Fibroblast of peridontal ligament (primary cell): Measurements from ENCODE around the gene BIRC7.

Experiments
- DNase-seq: peaks from one replicate; pipeline ENCODE4 v3.0.0-alpha.2; 2010; ENCODE audit errors: extremely low read depth

Gene BIRC7

DNA sequence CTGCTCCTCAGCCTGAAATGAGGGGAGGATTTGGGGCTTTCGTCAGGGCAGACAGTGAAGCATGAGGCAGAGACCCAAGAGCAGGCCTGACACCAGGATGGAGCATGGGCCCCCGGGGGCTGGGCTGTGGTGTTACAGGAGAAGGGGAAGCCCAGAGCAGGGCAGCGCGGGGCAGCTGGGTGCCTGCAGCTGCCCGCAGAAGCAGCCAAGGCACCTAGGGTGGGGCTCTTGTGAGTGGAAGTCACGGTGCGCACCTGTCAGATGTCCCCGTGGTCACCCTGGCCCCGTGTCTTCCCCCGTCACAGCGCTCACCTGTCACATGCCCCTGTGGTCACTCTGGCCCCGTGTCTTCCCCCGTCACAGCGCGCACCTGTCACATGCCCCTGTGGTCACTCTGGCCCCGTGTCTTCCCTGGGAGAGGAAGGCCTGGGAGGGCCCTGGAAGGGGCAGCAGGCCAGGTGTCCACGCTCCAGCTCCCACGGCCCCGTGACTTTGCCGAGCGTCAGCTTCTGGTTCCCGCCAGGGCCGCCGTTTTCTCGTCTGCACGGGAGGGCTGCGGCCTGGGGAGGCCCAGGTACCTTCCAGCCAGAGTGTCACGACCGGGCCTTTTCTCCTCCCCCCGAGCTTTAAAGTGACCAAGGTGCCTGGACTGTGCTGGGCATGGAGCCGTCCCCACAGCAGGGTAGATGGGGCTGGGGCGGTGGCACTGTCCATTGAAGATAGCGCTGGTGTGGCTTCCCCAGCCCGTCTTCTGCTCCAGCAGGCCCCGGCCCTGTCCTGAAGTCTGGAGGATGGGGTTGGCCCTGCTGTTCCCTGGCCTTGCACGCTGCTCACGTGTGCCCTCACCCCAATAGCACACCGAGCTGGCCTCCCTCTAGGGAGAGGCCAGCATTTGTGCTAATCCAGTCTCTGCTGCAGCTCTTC lies 46.3 kb downstream of the BIRC7 start:
- DNase-seq = no peak

DNA sequence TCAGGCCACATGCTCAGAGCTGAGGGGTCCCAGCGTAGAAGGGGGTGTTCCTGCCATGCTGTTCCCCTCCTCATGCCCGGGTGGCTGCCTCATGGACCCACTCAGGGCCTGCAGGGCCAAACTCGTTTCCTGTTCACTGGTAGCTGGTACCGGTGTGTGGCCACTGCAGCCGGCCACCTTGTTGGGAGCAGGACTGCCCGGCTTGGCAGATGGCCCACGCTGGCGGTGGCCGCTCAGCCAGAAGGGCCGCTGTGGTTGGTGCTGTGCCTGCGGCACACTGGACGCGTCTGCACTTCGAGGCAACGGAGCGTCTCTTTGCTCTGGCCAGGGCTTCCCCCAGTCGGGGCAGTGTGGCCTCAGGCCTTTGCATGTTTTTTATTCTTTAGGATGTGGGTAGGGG lies 47.2 kb downstream of the BIRC7 start:
- DNase-seq = no peak

DNA sequence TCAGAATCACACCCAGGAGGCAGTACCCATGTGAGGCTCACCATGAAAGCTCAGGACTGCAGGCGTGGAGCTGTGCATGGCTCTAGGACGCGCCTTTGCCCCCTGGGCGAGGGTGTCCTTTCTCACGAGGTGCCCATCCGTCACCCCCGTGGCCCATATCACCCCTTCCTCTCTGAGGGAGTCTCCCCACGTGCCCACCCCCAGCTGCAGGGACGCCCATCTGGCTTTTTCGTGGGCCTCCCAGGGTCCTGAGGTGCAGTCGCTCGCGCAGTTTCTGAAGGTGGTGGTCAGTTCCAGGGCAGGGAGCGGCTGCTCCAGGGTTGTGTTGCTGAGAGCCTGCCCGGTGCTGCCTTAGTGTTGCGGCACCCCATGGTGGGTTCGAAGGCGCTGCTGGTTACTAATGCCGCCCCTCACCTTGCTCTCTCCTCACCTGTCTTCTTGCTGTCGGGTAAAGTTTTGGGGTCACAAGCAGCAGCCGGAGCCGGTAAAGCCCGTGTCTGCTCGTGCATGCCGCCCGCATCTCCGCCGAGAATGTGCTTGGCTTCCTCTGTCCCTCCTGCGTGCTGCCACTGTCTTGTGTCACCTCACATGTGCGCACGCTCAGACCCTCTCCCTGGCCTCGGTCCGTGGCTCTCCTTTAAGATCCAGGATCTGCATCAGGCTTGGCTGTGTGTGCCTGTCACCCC lies 47.8 kb downstream of the BIRC7 start:
- no peak for DNase-seq

DNA sequence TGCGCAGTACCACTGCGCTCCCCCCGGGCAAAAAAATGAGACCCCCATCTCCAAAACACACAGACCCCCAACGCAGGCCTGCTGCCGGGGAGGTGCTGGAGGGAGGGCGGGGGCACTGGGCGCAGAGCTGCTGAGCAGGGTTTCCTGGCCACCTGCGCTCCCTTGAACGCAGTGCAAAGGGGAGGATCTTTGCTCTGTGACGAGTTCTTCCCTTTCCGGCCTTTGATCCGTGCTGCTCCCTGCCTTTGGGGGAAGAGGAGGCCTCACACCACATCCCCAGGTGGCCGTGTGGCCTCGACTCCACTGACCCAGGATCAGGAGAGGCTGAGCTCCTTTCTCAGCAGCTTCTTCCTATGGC lies 48.4 kb downstream of the BIRC7 start:
- no peak for DNase-seq

DNA sequence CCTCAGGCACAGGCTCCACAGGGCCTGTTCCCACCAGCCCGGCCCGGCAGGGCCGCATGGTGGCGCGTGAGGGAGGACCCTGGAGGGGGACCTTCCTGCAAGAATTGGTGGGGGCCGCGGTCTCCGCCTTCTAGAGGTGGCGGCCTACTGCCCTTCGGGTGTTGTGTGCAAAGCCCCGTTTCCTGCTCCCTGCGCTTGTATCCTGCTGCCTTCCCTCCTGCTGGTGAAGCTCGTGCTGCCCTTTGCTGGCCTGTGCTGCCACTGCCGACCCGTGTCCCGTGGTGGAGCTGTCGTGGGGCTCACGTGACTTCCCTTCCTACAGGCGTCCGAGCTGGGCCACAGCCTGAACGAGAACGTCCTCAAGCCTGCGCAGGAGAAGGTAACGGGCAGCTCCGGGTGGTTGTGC lies 48.8 kb downstream of the BIRC7 start:
- DNase-seq = no peak

DNA sequence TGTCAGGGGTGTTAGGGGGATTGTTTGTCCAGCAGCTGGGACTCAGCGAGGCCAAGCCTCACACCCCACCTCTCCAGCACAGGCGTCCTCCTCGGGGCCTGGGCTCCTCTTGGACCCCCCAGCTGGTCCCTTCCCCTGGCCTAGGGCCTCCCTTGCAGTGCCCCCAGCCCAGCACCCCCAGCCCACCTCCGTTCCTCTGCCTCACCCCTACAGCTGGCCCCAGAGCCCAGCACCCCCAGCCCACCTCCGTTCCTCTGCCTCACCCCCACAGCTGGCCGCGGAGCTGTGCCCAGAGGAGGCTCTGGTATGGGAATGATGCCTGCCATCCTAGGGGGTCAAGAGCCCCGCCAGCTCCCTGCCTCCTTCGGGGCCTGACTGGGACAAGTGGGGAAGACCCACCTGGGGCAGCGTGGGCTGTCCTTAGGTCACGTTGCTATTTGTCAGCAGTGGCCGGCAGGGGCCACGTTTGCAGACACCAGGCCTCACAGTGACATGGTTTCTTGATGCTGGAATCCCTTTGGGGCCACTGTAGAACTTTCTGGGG lies 49.3 kb downstream of the BIRC7 start:
- no peak for DNase-seq

DNA sequence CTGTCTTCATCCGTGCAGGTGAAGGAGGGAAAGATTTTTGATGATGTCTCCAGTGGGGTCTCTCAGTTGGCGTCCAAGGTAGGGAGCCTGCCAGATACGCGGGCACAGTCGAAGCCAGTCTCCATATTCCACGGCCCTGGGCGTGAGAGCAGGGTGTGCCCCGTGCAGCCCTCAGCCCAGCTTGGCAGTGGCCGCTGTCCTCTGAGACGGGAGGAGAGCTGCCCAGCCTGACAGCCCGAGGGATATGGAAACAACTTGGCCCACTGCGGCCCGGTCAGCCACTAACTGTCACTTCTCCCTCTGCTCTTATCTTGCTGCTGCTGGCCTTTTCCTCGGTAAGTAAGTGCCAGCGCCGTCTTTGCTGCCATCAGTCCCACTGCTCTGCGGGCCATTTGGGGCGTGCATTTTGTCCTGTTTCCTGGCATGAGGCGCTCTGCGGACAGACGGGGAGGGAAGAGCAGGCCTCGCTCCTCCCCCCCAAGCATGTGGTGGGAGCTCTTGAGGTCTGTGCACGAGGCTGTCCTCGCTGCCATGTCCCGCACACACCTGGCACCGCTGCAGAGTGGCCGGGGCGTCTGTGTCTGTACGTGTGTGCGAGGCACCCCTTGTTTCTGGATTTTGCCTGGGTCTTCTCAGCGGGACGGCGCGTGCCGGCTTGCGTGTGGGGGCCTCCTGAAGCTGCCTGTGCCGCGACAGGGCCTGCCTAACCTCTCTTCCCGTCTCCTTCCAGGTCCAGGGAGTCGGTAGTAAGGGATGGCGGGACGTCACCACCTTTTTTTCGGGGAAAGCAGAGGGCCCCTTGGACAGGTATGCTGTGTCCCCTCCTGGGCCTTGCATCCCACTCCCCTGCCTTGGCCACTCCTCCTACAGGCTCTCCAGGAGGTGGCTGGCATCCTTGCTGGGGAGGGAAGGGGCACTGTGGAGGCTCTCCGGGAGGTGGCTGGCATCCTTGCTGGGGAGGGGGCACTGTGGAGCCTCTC lies 50.2 kb downstream of the BIRC7 start:
- no peak for DNase-seq

DNA sequence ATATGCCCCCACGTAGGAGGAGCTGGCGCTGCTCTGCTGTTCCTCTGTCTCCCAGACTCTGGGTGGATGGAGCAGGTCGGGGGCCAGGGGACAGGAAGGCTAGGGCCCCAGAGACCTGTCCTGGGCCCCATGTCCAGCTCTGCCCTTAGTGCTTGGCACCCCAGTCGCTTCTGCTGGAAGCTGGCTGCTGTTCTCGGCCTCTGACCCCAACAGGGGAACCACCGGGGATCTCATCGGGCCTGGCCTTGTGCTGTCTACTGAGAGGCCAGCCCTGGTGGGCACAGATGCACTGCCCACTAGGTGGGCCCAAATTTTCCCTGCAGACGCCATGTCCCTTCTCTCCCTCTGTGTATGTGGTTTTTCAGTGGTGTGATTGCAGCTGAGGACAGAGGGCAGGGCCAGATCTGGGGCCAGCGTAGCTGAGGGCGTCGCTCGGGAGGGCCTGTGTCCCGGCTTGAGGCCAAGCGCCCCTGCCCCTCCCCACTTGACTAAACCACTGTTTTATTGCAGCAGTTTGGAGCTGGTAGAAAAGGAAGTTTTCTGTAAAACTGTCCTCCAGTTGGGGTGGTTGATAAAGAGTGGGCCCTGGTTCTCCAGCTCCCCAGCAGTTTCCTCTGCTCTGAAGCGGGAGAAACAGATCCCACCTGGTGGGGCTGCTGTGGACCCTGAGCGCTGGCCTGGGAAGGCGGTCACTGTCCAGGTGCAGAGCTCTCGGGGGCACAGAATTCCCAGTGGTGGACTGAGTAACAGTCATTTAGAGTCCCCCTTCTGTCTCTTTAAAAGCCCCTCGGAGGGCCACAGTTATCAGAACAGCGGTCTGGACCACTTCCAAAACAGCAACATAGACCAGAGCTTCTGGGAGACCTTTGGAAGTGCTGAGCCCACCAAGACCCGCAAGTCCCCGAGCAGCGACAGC lies 51.3 kb downstream of the BIRC7 start:
- no peak for DNase-seq

DNA sequence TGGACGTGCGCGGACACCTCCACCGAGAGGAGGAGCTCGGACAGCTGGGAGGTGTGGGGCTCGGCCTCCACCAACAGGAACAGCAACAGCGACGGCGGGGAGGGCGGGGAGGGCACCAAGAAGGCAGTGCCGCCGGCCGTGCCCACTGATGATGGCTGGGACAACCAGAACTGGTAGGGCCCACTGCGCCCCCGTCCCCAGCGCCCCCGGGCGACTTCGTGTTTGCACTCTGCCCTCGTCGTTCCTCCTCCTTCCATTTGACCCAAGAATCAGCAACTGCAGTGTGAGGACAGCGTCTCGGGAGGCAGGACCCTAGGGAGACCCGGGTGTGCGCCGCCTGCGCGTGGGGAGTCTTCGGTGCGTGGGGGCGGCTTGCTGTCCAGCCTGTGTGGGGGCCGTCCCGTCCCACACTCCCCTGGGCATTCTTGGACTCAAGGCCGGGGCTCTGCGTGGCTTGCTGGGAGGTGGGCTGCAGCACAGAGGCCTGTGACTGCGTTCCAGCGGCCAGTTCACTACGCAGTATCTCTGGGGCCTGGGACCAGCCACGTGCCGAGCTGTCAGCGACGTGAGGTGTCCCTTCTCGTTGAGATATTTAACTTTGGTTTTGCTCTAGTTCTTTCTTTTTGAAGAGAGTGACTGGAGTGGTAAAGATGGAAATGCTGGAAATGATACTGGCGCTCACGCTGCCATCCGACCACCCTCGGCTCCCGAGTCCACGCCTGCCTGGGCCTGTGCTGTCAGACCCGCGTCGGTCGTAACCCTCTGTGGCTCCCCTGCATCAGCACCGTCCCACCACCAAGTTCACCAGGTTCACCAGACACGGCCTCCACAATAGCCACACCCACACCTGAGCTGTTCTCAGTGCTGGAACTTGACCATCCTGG lies 52.2 kb downstream of the BIRC7 start:
- no peak for DNase-seq

DNA sequence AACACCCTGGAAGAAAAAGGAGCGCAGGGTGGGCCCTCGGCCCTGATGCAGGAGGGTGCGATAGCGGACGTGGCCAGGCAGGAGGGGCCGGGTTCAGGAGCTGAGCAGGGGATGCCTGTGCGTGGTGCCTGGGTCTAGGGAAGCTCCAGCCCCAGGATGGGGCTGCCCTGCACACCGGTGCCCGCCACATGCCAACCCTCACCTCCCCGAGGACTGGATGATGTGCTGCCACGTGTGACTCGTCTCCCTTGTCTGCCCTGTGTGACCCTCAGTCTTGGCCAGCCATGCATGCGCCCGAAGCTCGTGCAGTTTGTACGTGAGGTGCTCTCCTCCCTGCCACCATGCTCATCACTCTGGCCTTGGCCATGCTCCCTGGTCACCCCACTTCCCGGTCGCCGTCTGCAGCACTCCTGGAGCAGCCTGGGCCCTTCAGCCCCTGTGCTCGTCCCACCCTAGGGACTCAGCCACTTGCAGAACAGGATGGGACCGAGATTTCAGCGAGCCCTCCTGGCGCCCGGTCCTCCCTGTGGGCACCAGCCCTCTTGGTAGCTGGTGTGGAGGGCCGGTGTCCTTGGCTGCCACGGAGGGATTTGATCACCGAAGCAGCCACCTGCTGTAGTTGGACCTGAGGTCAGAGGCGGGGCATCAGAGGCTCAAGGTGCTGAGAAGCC lies 53.0 kb downstream of the BIRC7 start:
- DNase-seq = no peak

DNA sequence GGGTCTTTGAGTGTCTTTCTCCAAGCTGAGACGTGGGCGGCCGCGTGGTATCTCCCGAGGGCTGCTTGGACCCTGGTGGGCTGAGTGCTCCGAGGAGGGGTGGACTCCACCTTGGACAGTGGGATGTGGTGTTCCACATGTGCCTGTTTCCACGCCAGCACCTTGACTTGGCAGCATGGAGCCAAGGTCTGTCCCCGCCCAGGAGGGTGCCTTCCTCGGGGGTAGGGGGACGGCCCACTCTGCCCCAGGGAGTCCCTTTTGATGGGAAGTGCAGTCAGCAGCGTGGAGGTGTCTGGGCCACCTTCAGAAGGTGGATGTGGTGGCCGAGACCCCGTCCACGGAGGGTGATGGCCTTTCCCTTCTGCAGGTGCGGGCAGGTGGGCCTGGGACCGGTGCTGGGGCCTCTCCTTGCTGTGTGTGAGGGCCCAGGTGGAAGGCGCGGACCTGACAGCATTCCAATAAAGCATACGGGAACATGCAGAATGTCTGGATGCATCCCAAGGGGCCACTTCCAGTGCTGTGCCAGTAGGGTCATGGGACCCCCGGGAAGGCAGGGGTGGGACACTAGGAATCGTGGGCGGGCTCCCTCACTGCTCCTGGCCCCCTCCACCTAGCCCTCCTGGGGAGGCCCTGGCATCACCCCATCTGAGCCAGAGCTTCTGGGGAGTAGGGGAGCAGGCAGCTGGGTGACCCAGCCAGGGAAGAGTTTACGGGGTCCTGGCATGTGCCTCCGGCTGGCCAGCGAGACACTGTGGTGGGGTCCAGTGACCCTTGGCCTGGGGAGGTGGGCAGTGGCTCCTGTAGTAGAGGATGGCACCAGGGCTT lies 53.8 kb downstream of the BIRC7 start:
- no peak for DNase-seq
